ENCODE measurements around the gene BCL2. TPM values are rescaled to one million over a fixed set of nuclear protein-coding genes. Genes with fewer than 3 reads are reported as not detected.

Gene BCL2
- total and polyA plus RNA-seq, 2 donors from 2014 or later = 6.0 to 39.2 TPM

- intact Hi-C loops (cut with DNase I) = no loop called here
- Histone ChIP-seq H3K27ac (ENCODE audit: low read depth in 2 of 2, low read length in 2 of 2) (no peak overlapping the region), H3K36me3 (ENCODE audit: control insufficient read depth in 2 of 3, insufficient read depth in 3 of 3, low read length in 3 of 3) (no peaks in the 10 kb centered on the region), H3K9me3 (ENCODE audit: control insufficient read depth in 2 of 3, insufficient read depth in 1 of 3, low read length in 3 of 3) (no peaks in the 10 kb centered on the region), H3K4me1 (ENCODE audit: control insufficient read depth in 2 of 3, insufficient read depth in 2 of 3, low read depth in 1 of 3, low read length in 3 of 3) (peaks cover 0 to 23% (median 18%) of the 10 kb centered on the region in 3 donors), H3K27me3 (ENCODE audit: control insufficient read depth, insufficient read depth, low read length) (no peaks in the 10 kb centered on the region), H3K9ac (ENCODE audit: low read length in 3 of 3) (no peak overlapping the region), H3K4me3 (ENCODE audit: low read length in 3 of 3) (no peak overlapping the region)
- no peak for DNase-seq
- no peak for TF ChIP-seq CTCF (IDR thresholded peaks at IDR 0.05; ENCODE audit: borderline replicate concordance, extremely low read depth, insufficient read depth)
- FAIRE-seq = no peak
Measured at GRCh38 chr18:63151539-63151938, 168.0 kb downstream of the BCL2 start.

GRCh38 chr18:63150942-63151421 lies 168.6 kb downstream of the BCL2 start:
- DNase-seq = no peak
- Histone ChIP-seq H3K27me3 (ENCODE audit: control insufficient read depth, insufficient read depth, low read length) (no peaks in the 10 kb centered on the region), H3K4me1 (ENCODE audit: control insufficient read depth in 2 of 3, insufficient read depth in 2 of 3, low read depth in 1 of 3, low read length in 3 of 3) (peaks cover 0 to 17% (median 14%) of the 10 kb centered on the region in 3 donors), H3K36me3 (ENCODE audit: control insufficient read depth in 2 of 3, insufficient read depth in 3 of 3, low read length in 3 of 3) (no peaks in the 10 kb centered on the region), H3K4me3 (ENCODE audit: low read length in 3 of 3) (no peak overlapping the region), H3K27ac (ENCODE audit: low read depth in 2 of 2, low read length in 2 of 2) (no peak overlapping the region), H3K9me3 (ENCODE audit: control insufficient read depth in 2 of 3, insufficient read depth in 1 of 3, low read length in 3 of 3) (no peaks in the 10 kb centered on the region), H3K9ac (ENCODE audit: low read length in 3 of 3) (no peak overlapping the region)
- TF ChIP-seq CTCF (IDR thresholded peaks at IDR 0.05; ENCODE audit: borderline replicate concordance, extremely low read depth, insufficient read depth) = no peak
- no peak for FAIRE-seq
- intact Hi-C loops (cut with DNase I) = no loop called here

GRCh38 chr18:63150326-63150725 lies 169.2 kb downstream of the BCL2 start:
- Histone ChIP-seq H3K9me3 (ENCODE audit: control insufficient read depth in 2 of 3, insufficient read depth in 1 of 3, low read length in 3 of 3) (no peaks in the 10 kb centered on the region), H3K36me3 (ENCODE audit: control insufficient read depth in 2 of 3, insufficient read depth in 3 of 3, low read length in 3 of 3) (no peaks in the 10 kb centered on the region), H3K4me1 (ENCODE audit: control insufficient read depth in 2 of 3, insufficient read depth in 2 of 3, low read depth in 1 of 3, low read length in 3 of 3) (peaks cover 0 to 15% (median 10%) of the 10 kb centered on the region in 3 donors), H3K9ac (ENCODE audit: low read length in 3 of 3) (no peak overlapping the region), H3K27ac (ENCODE audit: low read depth in 2 of 2, low read length in 2 of 2) (no peak overlapping the region), H3K27me3 (ENCODE audit: control insufficient read depth, insufficient read depth, low read length) (no peaks in the 10 kb centered on the region), H3K4me3 (ENCODE audit: low read length in 3 of 3) (no peak overlapping the region)
- intact Hi-C loops (cut with DNase I) = no loop called here
- FAIRE-seq (no peak), DNase-seq (no peak)
- no peak for TF ChIP-seq CTCF (IDR thresholded peaks at IDR 0.05; ENCODE audit: borderline replicate concordance, extremely low read depth, insufficient read depth)

- H3K4me1 ChIP-seq (ENCODE audit: control insufficient read depth in 2 of 3, insufficient read depth in 2 of 3, low read depth in 1 of 3, low read length in 3 of 3) = peaks cover 0 to 6% (median under 1%) of the 10 kb centered on the region in 3 donors
- H3K4me3 ChIP-seq (ENCODE audit: low read length in 3 of 3) = no peak overlapping the region
- no peak for DNase-seq
- no peaks in the 10 kb centered on the region for H3K27me3 ChIP-seq (ENCODE audit: control insufficient read depth, insufficient read depth, low read length)
- TF ChIP-seq CTCF (IDR thresholded peaks at IDR 0.05; ENCODE audit: borderline replicate concordance, extremely low read depth, insufficient read depth) = no peak
- no peak for FAIRE-seq
- H3K9ac ChIP-seq (ENCODE audit: low read length in 3 of 3) = no peak overlapping the region
- H3K9me3 ChIP-seq (ENCODE audit: control insufficient read depth in 2 of 3, insufficient read depth in 1 of 3, low read length in 3 of 3) = no peaks in the 10 kb centered on the region
- intact Hi-C loops (cut with DNase I) = no loop called here
- H3K36me3 ChIP-seq (ENCODE audit: control insufficient read depth in 2 of 3, insufficient read depth in 3 of 3, low read length in 3 of 3) = no peaks in the 10 kb centered on the region
- H3K27ac ChIP-seq (ENCODE audit: low read depth in 2 of 2, low read length in 2 of 2) = peak overlapping the region in 1 of 2 donors; percentile 5
Measured at GRCh38 chr18:63149302-63149587, 170.3 kb downstream of the BCL2 start.
